Neural crest cell (in vitro differentiated cells): ENCODE data around the gene PYM1. TPM values are rescaled to one million over a fixed set of nuclear protein-coding genes. Genes with fewer than 3 reads are reported as not detected.

ENCODE experiments used
- DNase-seq: peaks from one replicate; pipeline ENCODE4 v3.0.0; 2021; ENCODE audit warnings: low read depth, mixed read lengths, low spot score
- H3K27ac Mint-ChIP-seq: one replicate; pipeline ENCODE4 v1.8.0; 2021; ENCODE audit warnings: mild to moderate bottlenecking, mixed read lengths; ENCODE audit not compliant: unreplicated experiment
- H3K27me3 Mint-ChIP-seq: 2 replicates; pipeline ENCODE4 v1.8.0; 2021; ENCODE audit warnings: low read depth, mild to moderate bottlenecking, mixed read lengths
- H3K36me3 Mint-ChIP-seq: 2 replicates; pipeline ENCODE4 v1.8.0; 2021; ENCODE audit warnings: low read depth, mild to moderate bottlenecking, mixed read lengths
- H3K4me1 Mint-ChIP-seq: 2 replicates; pipeline ENCODE4 v1.8.0; 2021; ENCODE audit warnings: mixed read lengths
- H3K4me3 Mint-ChIP-seq: one replicate; pipeline ENCODE4 v1.8.0; 2021; ENCODE audit warnings: mild to moderate bottlenecking, mixed read lengths
- H3K9me3 Mint-ChIP-seq: 2 replicates; pipeline ENCODE4 v1.8.0; 2021; ENCODE audit warnings: mixed read lengths
- CTCF ChIP-seq: fragments of 200-600 bp; sonication (generic); conservative IDR thresholded peaks from 2 replicates; pipeline ENCODE4 v1.5.0; 2021; ENCODE audit warnings: antibody characterized with exemption, mild to moderate bottlenecking
- total RNA-seq: library from RNA; stranded (reverse); gene quantifications from 2 replicates; pipeline ENCODE4 v1.2.1, GENCODE V29; 2021

Gene PYM1
- total RNA-seq, 1 donor from 2014 or later = 56.8 TPM

- no peaks in the 10 kb centered on the region for H3K9me3 Mint-ChIP-seq
- no peak for DNase-seq
- H3K27me3 Mint-ChIP-seq = no peaks in the 10 kb centered on the region
- H3K4me1 Mint-ChIP-seq = no peaks in the 10 kb centered on the region
- TF ChIP-seq CTCF = no peak
- no peak overlapping the region for H3K27ac Mint-ChIP-seq
- H3K4me3 Mint-ChIP-seq = no peak overlapping the region
- H3K36me3 Mint-ChIP-seq = peaks cover 2% of the 10 kb centered on the region
These were observed 12.2 kb downstream of the PYM1 start for GRCh38 chr12:55915482-55915859.

- no peak for DNase-seq
- no peak for TF ChIP-seq CTCF
- no peaks in the 10 kb centered on the region for H3K27me3 Mint-ChIP-seq
- H3K4me3 Mint-ChIP-seq = no peak overlapping the region
- no peak overlapping the region for H3K27ac Mint-ChIP-seq
- H3K9me3 Mint-ChIP-seq = no peaks in the 10 kb centered on the region
- peaks cover 2% of the 10 kb centered on the region for H3K36me3 Mint-ChIP-seq
- peaks cover 13% of the 10 kb centered on the region for H3K4me1 Mint-ChIP-seq
These were observed 14.8 kb downstream of the PYM1 start for GRCh38 chr12:55912908-55913307.

DNA sequence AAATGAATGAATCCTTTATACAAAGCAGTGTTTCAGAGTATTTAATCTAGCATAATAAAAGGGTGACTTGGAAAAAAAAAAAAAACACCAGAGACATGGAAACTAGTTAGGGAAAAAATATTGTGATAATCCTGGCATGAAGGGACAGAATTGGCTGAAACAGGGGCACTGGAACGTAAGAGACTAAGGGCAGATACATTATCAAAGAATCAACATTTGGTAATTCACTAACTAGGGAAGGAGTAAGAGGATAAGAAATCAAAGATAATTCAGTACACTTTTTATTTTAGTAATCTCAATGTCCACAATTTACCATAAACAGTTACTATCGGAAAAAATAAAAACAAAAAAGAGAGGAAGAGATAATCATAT, 18.2 kb downstream of the PYM1 start:
- Mint-ChIP-seq H3K9me3 (no peaks in the 10 kb centered on the region), H3K4me3 (no peak overlapping the region), H3K27ac (peak overlapping the region; percentile 12), H3K4me1 (peaks cover 13% of the 10 kb centered on the region), H3K36me3 (peaks cover under 1% of the 10 kb centered on the region), H3K27me3 (no peaks in the 10 kb centered on the region)
- TF ChIP-seq CTCF = no peak
- no peak for DNase-seq

- peaks cover 13% of the 10 kb centered on the region for H3K4me1 Mint-ChIP-seq
- peak overlapping the region; percentile 37 for H3K27ac Mint-ChIP-seq
- H3K9me3 Mint-ChIP-seq = no peaks in the 10 kb centered on the region
- H3K4me3 Mint-ChIP-seq = no peak overlapping the region
- DNase-seq = no peak
- no peaks in the 10 kb centered on the region for H3K27me3 Mint-ChIP-seq
- H3K36me3 Mint-ChIP-seq = no peaks in the 10 kb centered on the region
- no peak for TF ChIP-seq CTCF
These were observed 18.8 kb downstream of the PYM1 start for GRCh38 chr12:55908726-55909512.

DNA sequence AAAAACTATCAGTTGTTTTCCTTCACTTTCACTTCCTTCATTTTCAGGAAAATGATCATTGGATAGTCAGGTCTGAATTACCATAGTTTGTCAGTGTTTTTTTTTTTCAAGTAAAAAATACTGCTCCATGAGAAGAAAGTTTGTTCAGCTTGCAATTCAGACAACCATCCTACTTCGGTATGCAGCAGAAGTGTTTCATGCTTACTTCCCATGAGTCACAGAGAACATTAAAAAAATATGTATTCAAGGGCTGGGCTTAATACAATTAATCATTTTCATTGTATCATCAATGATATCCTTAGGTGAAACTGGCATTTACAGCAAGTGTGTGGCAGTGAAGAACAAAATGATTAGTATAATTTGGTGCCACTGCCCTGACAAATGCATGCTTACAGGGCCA, 21.6 kb downstream of the PYM1 start:
- no peaks in the 10 kb centered on the region for H3K27me3 Mint-ChIP-seq
- no peaks in the 10 kb centered on the region for H3K9me3 Mint-ChIP-seq
- TF ChIP-seq CTCF = no peak

More for the DNA sequence above, 21.6 kb downstream of the PYM1 start:
- Mint-ChIP-seq H3K4me3 (no peak overlapping the region), H3K36me3 (peaks cover 10% of the 10 kb centered on the region), H3K4me1 (peaks cover 13% of the 10 kb centered on the region), H3K27ac (no peak overlapping the region)
- no peak for DNase-seq
